GM18507 (cell line): ENCODE measurements around the gene GTF2H4.
A peak's percentile ranks its signal among the peaks of the same experiment; 100 is the strongest.

Experiments
- DNase-seq: peaks from one replicate; pipeline ENCODE4 v3.0.0; 2011; ENCODE audit warnings: low read depth; ENCODE audit not compliant: insufficient read length; ENCODE audit errors: extremely low spot score
- FAIRE-seq: peaks from 2 replicates; lab custom pipeline; 2011; peaks lifted over from hg19 to GRCh38; lab: Jason Lieb, UNC

Gene GTF2H4

GRCh38 chr6:30940361-30940986 is 32.5 kb downstream of the GTF2H4 start, which contains the start of gene MUCL3:
TSS of gene MUCL3 (plus strand) at chr6:30940973. CDS start at chr6:30941000, 27 bp downstream.
- DNase-seq (no peak), FAIRE-seq (no peak)

- no peak for FAIRE-seq
- DNase-seq = no peak
Observed at GRCh38 chr6:30942338-30943060, 34.5 kb downstream of the GTF2H4 start.

GRCh38 chr6:30944051-30944450 is 36.0 kb downstream of the GTF2H4 start:
- DNase-seq = no peak

GRCh38 chr6:30945281-30945680 is 37.3 kb downstream of the GTF2H4 start:
- FAIRE-seq (no peak), DNase-seq (no peak)

More at GRCh38 chr6:30944051-30944450, 36.0 kb downstream of the GTF2H4 start:
- FAIRE-seq = no peak

GRCh38 chr6:30947231-30947630 is 39.2 kb downstream of the GTF2H4 start:
- FAIRE-seq (no peak), DNase-seq (no peak)

- DNase-seq = no peak
- FAIRE-seq = no peak
Observed at GRCh38 chr6:30948811-30949210, 40.8 kb downstream of the GTF2H4 start.

- DNase-seq (no peak), FAIRE-seq (no peak)
Observed at GRCh38 chr6:30951907-30952469, 44.0 kb downstream of the GTF2H4 start.

- no peak for FAIRE-seq
- DNase-seq = no peak
Observed at GRCh38 chr6:30954631-30955366, 46.8 kb downstream of the GTF2H4 start.

GRCh38 chr6:30955367-30956042 is 47.5 kb downstream of the GTF2H4 start:
- FAIRE-seq = no peak
- DNase-seq = peak; percentile 55

- FAIRE-seq (no peak), DNase-seq (no peak)
Observed at GRCh38 chr6:30957716-30958115, 49.7 kb downstream of the GTF2H4 start.

- DNase-seq (no peak), FAIRE-seq (no peak)
Observed at GRCh38 chr6:30960907-30961673, 53.1 kb downstream of the GTF2H4 start.

GRCh38 chr6:30962716-30963115 is 54.7 kb downstream of the GTF2H4 start:
- no peak for DNase-seq
- no peak for FAIRE-seq

GRCh38 chr6:30963641-30964040 is 55.6 kb downstream of the GTF2H4 start:
- FAIRE-seq = no peak
- no peak for DNase-seq
